A204.1 (cell line): Measurements from ENCODE around the gene KCNT1.

Experiments
- FAIRE-seq: peaks from 2 replicates; lab custom pipeline; 2012; peaks lifted over from hg19 to GRCh38; lab: Jason Lieb, UNC

Gene KCNT1

DNA sequence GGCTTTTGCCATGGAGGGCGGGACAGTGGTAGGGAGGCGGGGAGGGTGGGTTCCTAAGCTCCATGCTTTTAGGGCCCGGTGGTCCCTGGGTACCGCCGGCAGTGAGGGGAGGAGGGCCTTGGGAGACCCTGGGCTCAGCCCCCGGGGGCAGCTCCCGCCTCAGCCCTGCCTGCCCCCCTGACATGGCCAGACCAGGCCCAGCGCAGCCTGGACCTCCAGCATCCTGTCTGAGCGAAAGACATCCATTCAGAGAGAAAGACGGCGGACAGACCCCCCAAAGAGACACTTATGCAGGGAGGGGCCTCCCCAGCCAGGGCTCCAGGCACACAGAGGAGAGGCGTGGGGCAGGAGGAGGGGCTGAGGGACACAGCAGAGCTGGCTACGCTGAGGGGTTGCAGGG is 45.3 kb downstream of the KCNT1 start:
- no peak for FAIRE-seq

GRCh38 chr9:135748676-135749075 is 46.7 kb downstream of the KCNT1 start:
- no peak for FAIRE-seq

GRCh38 chr9:135749171-135750045 is 47.4 kb downstream of the KCNT1 start:
- no peak for FAIRE-seq

DNA sequence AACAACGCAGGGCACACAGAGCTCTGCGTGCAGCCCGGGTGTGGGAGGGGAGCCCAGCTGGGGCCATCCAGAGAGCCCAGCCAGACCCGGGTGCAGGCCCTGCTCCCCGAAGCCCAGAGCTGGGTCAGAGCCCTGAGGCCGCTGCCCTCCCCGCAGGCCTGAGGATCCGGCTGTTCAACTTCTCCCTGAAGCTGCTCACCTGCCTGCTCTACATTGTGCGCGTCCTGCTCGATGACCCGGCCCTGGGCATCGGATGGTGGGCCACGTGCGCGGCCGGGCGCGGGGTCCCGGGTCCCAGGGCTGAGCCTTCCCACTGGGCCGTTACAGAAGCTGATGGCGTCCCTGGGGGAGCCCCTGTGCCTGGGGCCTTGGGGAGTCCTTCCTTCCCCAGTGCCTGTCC is 48.8 kb downstream of the KCNT1 start:
- FAIRE-seq = no peak

- no peak for FAIRE-seq
Observed at GRCh38 chr9:135751501-135751900, 49.5 kb downstream of the KCNT1 start.

DNA sequence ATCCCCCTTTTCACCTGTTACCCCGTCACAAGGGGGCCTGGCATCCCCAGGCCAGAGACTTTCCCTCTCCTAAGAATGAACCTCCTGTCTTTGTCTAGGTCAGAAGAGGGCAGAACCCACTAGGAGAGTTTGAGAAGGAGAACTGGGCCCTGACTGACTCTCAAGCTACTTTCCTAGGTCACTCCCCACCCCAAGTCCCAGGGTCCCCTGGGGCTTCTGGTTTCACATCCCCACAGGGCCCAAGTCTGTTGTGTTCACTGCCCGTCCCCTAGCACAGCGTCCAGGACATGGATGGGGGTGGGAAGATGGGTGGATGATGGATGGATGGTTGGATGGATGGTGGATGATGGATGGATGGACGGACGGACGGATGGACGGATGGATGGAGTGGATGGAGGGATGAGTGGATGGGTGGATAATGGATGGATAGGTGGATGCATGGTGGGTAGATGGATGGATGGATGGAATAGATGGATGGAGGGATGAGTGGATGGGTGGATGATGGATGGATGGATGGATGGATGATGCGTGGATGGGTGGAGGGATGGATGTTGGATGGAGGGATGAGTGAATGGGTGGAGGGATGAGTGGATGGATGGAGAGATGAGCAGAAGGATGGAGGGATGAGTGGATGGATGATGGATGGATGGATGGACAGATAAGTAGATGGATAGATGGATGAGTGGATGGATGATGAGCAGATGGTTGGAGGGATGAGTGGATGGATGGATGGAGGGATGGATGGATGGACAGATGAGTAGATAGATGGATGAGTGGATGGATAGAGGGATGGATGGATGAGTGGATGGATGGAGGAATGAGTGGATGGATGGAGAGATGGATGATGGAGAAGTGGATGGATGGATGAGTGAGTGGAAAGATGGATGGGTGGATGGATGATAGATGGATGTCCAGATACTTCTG is 50.6 kb downstream of the KCNT1 start:
- FAIRE-seq = no peak

GRCh38 chr9:135753391-135754105 is 51.6 kb downstream of the KCNT1 start:
- FAIRE-seq = no peak

- FAIRE-seq = no peak
Observed at GRCh38 chr9:135756576-135756975, 54.6 kb downstream of the KCNT1 start.

GRCh38 chr9:135757356-135757755 is 55.4 kb downstream of the KCNT1 start:
- FAIRE-seq = no peak

DNA sequence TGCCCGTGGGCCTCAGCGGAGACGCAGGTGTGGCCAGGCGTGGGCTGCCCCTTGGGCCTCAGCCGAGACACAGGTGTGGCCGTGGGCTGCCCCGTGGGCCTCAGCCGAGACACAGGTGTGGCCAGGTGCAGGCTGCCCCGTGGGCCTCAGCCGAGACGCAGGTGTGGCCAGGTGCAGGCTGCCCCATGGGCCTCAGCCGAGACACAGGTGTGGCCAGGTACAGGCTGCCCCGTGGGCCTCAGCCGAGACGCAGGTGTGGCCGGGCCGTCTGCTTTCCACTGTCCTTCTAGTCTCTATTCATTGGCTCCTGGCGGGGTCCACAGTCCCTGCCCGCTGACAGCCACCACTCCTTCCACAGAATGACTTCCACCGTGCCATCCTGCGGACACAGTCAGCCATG is 56.1 kb downstream of the KCNT1 start:
- no peak for FAIRE-seq

DNA sequence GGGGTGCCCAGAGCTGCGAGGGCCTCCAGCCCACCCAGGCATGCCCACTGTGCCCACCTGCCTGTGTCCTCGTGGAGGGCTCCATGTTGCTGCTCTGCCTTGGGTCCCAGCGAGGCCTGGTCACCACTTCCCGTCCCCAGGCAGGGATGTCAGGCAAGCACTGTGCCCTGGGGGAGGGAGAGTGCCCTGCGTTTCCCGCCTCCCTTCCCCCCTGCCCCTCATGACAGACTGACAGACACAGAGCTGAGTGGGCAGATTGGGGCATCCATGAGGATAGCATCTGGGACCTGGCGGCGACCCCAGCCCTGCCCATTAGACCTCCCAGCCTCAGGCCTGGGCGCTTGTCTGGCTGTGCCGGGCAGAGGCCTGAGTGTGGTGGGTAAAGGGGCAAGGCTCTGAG is 56.9 kb downstream of the KCNT1 start:
- no peak for FAIRE-seq

GRCh38 chr9:135759676-135760300 is 57.8 kb downstream of the KCNT1 start:
- FAIRE-seq = no peak

DNA sequence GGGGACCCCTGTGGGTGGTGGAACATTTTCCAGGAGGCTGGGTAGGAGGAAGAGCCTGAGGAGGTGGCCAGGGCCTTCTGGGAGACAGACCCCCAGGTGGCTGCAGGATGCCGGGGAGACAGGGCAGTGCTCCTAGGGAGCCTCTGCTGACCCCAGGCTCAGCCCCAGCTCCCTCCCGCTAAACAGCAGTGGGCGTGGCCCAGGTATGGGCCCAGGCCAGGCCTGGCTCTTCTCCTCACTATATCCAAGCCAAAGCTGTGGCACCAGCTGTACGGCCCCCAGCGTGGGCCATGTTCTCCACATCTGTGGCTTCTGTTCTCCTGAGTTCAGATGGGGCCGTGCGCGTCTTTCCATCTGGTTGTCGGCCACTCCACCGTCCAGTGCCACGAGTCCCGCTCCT is 58.5 kb downstream of the KCNT1 start:
- no peak for FAIRE-seq

DNA sequence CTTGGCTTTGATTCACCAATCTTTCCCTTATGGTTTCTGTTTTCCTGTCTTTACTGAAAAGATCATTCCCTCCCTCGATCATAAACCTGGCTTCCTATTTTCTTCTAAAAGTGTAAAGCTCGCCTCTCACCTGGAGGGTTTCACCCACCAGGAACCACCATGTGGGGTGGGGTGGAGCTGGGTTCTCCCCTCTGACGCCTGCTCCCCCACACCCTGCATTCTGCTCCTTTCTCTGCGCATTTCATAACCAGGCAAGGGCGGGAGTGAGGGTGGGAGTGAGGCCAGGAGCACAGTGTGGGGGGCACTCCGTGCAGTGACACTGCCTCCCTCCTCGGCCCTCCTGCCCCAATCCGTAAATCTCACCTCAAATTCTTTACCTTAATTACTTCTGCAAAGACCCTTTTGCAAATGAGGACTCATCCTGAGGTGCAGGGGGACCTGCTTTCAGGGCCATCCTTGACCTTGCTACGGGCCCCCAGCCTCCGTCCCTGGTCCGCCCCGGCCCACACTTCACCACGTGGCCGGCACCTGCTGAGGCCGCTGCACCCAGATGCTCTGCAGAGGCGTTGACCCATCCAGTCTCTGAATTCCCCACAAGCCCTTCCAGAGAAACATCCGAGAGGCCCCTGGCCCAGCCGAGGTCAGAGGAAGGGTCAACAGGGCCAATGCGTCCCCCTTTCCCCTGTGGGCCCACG is 59.3 kb downstream of the KCNT1 start:
- no peak for FAIRE-seq

- no peak for FAIRE-seq
Observed at GRCh38 chr9:135761845-135762168, 59.8 kb downstream of the KCNT1 start.

DNA sequence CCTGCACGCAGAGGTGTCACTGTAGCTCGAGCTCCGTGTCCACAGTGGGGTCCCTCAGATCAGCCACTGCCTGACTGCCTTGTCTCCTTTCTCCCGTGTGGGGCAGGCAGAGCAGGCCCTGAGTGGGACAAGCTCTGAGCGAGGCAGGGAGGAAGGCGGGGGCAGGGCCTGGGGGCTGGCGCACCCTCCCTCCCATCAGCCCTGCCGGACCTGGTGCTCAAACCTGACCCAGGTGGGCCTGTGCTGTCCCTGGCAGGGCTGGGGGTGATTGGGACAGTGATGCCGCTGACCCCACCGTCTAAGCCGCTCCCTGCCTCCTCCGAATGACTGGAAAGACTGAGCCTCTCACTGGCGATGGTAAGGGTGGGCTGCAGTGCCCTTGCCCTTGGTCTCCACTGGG is 60.9 kb downstream of the KCNT1 start:
- FAIRE-seq = no peak

DNA sequence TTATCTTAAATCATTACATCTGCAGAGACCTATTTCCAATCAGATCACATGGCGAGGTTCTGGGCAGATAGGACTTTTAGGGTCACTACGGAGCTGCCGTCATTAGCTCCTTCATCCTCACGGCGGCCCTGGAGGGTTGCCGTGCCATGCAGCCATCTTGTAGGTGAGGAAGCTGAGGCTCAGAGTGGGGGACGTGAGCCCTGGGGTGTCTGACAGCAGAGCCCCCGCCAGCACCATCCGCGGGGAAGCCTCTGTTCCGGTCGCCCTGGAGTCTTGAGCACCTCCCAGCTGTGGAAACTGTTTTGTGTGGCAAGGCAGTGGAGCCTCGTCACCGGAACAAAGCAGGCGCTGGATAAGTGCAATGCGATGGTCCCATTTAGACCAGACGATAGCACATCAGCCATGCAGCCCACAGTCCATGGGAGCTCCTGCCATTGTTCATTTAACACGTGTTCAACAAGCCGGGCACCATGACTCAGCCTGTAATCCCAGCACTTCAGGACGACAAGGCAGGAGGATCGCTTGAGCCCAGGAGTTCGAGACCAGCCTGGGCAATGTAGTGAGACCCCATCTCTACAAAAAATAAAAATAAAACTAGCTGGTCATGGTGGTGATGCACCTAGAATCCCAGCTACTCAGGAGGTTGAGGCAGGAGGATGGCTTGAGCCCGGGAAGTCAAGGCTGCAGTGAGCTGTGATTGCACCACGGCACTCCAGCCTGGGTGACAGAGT is 61.9 kb downstream of the KCNT1 start:
- FAIRE-seq = no peak

GRCh38 chr9:135764731-135765130 is 62.7 kb downstream of the KCNT1 start:
- no peak for FAIRE-seq

- FAIRE-seq = no peak
Observed at GRCh38 chr9:135765416-135765815, 63.4 kb downstream of the KCNT1 start.

DNA sequence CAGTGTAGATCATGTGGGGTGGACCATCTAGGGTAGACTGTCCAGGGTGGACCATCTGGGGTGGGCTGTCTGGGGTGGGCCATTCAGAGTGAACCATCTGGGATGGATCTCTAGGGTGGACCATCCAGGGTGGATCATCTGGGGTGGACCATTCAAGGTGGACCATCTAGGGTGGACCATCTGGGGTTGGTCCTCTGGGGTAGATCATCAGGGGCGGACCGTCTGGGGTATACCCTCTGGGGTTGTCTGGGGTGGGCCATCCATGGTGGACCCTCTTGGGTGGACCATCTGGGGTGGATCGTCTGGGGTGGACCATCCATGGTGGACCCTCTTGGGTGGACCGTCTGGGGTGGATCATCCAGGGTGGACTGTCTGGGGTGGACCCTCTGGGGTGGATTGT is 64.3 kb downstream of the KCNT1 start:
- no peak for FAIRE-seq

DNA sequence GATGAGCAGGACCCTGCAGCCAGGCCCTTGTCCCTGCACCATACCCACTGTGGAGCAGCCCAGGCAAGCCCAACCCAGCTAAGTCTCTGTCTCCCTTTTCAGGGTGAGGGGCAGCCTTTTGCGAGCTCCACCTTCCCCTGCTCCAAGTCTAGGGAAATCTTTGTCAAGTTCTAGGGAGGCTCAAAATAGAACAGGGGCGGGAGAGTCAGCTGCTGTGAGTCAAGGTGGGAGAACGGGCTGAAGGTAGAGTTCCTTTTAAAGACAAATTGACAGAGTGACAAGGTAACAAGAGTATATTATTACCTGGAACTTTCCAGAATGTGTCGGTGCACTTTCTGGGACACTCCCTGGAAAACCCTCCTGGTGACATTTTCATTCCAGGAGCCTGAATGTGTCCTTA is 64.7 kb downstream of the KCNT1 start:
- no peak for FAIRE-seq
